ENCODE data around the gene HDAC4.

GRCh38 chr2:239128706-239129105, 272.1 kb downstream of the HDAC4 start:
- TF ChIP-seq RFX5 (IDR thresholded peaks at IDR 0.05; ENCODE audit: low read depth, low read length) (no peak), CTCF (conservative IDR thresholded peaks at IDR 0.05; ENCODE audit: low read depth, low read length) (no peak), MAFK (IDR thresholded peaks at IDR 0.05; ENCODE audit: low read depth, low read length) (no peak), CEBPB (IDR thresholded peaks at IDR 0.05; ENCODE audit: low read depth, low read length) (no peak), POLR2A (IDR thresholded peaks at IDR 0.05; ENCODE audit: low read depth, low read length) (no peak), BHLHE40 (IDR thresholded peaks at IDR 0.05; ENCODE audit: low read depth, low read length) (no peak), MXI1 (IDR thresholded peaks at IDR 0.05; ENCODE audit: borderline replicate concordance, low read depth, low read length) (no peak), USF2 (IDR thresholded peaks at IDR 0.05; ENCODE audit: low read depth, low read length) (no peak), RCOR1 (IDR thresholded peaks at IDR 0.05; ENCODE audit: insufficient replicate concordance, low read length) (no peak)

All from IMR-90 (cell line).